Adrenal gland (tissue), 5 donors: ENCODE measurements around the gene SGMS1.

ENCODE experiments used
- CTCF ChIP-seq, 6 experiments: fragments of 450-650 bp in 4 of 6; fragments of 200-600 bp in 2 of 6; sonication (generic) in 1 of 6; IDR thresholded peaks; 1 replicate in 5 of 6; 2 replicates in 1 of 6; pipeline versions ENCODE4 v1.5.1 to v1.8.0; 2016 to 2021; ENCODE audit warnings: antibody characterized with exemption in 6 of 6, mild to moderate bottlenecking in 2 of 6, moderate library complexity in 1 of 6
- POLR2A ChIP-seq, 2 donors: fragments of 450-650 bp; IDR thresholded peaks; one replicate each; pipeline ENCODE4 v1.6.1; 2017; ENCODE audit warnings: antibody characterized with exemption in 2 of 2, mild to moderate bottlenecking in 2 of 2, moderate library complexity in 1 of 2
- donor health status: DM: no; HTN: no; CAD: no.

GRCh38 chr10:50624866-50625501, 1.2 kb upstream of the SGMS1 start:
- TF ChIP-seq CTCF (IDR thresholded peaks at IDR 0.05), result peak; percentile 32 to 78 (median 58)
- peak in 1 of 2 donors; percentile 72 for TF ChIP-seq POLR2A (IDR thresholded peaks at IDR 0.05)
